Embryonic facial prominence (tissue), 1 donor: ENCODE results near the gene SRRM3.
A peak's percentile ranks its signal among the peaks of the same experiment; 100 is the strongest.
"Not testable (repeated sequence)": the region's sequence is repeated elsewhere in the genome, so short reads cannot be mapped to it uniquely, and the experiment has no call there.

Source experiments
- DNase-seq: peaks from one replicate; pipeline ENCODE4 v3.0.0-alpha.2; 2016; ENCODE audit errors: extremely low spot score

SRRM3 gene

DNA sequence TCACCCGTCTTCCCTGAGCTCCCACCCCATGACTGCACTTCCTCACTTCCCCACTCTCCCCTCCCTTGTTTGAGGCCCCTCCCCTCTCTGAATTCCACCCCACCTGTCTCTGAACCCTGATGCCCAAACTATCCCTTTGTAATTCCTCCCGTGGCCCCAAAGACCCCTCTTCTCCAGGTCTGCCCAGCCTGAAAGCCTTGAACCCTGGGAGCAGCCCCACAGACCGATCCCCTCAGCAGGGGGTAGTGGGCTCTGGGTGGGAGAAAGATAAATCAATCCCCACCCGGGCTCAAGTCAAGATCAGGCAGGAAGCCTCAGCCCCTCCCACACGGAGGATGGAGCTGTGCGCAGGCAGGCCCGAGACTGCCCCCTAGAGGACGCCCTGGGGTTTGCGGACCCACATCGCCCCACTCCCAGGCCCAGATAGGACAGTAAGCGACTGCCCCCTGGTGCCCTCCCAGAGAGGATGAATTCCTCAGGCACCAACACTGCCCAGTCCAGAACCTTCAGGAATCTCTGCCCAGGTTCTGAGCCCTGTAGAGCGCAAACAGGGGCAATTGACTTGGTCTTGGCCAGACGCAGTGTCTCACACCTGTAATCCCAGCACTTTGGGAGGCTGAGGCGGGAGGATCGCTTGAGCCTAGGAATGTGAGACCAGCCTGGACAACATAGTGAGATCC, 112.5 kb downstream of the SRRM3 start:
- peak; percentile 78 for DNase-seq

DNA sequence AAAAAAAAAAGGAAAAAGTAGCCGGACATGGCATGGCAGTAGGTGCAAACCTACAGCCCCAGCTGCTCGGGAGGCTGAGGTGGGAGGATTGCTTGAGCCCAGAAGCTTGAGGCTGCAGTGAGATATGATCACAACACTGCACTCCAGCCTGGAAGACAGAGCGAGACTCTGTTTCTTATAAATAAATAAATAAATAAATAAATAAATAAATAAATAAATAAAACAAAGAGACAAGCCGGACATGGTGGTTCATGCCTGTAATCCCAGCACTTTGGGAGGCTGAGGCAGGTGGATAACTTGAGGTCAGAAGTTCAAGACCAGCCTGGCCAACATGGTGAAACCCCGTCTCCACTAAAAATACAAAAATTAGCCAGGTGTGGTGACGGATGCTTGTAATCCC, 113.0 kb downstream of the SRRM3 start:
- DNase-seq = not testable (repeated sequence)

- no peak for DNase-seq
Observed at GRCh38 chr7:76315364-76315763, 113.7 kb downstream of the SRRM3 start.

DNA sequence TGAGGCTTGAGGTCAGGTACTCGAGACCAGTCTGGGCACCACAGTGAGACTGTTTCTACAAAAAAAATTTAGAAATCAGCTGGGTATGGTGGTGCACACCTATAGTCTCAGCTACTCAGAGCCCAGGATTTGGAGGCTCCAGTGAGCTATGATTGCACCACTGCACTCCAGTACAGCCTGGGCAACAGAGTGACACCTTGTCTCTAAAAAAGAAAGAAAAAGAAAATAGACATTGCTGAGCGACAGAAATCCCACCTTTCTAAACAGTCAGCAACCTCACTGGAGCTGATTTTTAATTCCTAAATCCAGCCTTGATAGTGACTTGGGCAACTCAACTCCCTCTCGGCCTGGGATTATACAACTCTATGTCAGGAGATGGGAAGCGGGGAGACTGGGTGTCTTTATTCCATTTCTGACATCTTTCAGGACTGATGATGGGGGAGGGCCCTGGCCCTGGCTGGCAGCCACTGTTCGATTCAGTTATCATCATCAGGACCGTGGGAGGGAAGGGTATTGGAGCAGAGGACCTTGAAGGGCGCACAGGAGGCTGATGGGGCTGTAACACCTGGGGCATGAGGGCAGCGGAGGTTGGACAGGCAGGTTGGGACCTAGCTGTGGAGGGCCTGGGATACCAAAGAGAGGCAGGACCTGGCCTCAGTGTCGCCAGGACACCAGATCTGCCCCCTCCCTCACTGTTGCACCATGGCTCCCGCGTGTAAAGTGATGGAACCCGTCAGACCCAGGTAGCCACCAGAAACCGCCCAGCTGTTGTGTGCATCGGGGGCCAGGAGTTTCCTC, 115.5 kb downstream of the SRRM3 start:
- DNase-seq = no peak

- DNase-seq = peak; percentile 90
Observed at GRCh38 chr7:76317782-76318487, 116.2 kb downstream of the SRRM3 start.

DNA sequence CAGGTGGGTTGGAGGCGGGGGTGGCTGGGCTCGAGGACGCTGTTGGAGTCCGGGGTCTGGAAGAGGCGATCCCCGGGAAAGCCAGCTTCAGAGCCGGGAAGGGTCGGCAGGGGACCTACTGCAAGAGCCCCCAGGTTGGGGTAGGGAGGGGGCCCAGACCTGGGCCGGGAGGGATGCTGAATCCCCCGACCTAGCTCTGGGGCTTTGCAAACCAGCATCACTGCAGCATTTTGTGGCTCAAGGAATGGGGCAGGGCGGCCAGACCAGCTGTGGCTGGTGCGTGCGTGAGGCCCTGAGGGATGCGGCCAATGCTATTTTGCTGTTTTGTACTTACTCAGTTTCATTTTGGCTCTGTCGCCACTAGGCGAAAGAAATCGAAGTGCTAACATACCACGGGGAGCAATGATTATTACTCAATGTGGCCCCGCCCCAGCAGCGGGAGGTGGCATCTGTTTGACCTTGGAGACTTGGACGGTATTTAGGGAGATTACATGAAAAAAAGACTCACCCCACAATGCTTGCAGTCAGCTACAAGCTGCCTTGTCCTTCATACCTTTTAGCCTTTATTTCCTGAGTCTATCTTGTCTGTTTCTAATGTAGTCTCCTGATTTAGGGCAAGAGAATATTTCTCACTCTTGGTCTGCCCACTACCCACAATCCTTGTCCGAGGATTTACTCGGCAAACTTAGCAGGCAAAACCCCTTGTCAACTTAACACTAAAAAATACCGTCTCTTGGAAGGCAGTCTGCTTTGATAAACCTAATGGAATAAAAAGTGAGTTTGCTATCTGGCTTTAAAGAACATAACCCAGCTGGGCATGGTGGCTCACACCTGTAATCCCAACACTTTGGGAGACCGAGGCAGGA, 117.0 kb downstream of the SRRM3 start:
- no peak for DNase-seq

DNA sequence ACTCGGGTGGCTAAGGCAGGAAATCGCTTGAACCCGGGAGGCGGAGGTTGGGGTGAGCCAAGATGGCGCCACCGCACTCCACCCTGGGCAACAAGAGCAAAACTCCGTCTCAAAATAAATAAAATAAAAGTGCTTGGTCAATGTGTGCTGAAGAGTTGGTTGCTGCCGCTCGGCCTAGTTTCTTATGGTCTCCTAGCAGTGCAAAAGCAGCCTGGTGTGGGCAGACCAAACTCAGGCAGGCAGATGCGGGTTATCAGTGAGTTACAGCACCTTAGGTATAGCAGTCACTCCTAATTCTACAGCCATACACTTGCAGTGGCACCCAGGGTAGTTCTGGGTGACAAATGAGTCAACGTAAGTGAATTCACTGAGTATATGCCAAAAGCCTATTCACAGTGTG, 123.4 kb downstream of the SRRM3 start:
- DNase-seq = no peak

DNA sequence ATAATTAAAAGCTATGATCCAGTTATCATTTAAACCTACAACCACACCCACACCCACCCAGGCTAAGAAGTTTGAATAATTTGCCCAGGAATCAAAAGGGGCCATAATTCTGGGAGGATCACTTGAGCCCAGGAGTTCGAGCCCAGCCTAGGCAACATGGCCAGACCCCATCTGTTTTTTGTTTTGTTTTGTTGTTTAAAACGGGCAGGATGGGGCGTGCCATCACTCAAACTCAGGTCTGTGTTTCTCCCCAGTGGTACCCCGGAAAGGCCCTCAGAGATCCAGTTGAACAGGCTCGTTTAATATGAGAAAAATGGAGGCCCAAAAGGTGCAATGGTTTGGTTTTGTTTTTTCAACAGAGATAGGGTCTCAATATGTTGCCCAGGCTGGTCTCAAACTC, 124.1 kb downstream of the SRRM3 start:
- DNase-seq = no peak

GRCh38 chr7:76326646-76327233, 125.0 kb downstream of the SRRM3 start:
- DNase-seq = no peak

- no peak for DNase-seq
Observed at GRCh38 chr7:76327610-76328009, 125.9 kb downstream of the SRRM3 start.

GRCh38 chr7:76328389-76328788, 126.7 kb downstream of the SRRM3 start:
- DNase-seq = no peak

- DNase-seq = no peak
Observed at GRCh38 chr7:76329479-76329878, 127.8 kb downstream of the SRRM3 start.

GRCh38 chr7:76330261-76330660, 128.6 kb downstream of the SRRM3 start:
- no peak for DNase-seq

- no peak for DNase-seq
Observed at GRCh38 chr7:76330673-76331072, 129.0 kb downstream of the SRRM3 start.

DNA sequence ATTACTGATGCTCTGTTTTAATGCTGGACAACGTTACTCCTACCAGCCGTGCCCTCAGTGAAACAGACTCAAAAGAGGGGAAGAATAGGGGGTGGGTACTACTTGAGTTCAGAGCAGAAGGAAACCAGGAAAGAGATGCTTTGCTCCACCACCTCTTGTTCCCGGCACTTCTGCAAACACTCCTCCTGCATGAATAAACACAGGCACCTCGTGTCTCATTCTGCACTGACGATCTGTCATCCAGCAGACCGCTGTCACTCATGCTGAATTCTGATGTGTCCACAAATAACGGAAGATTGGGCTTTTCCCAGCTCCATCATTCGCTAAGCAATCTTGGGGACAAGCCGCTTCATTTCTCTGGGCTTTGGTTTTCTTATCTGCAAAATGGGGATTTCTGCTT, 130.4 kb downstream of the SRRM3 start:
- no peak for DNase-seq

GRCh38 chr7:76333511-76334101, 131.9 kb downstream of the SRRM3 start:
- DNase-seq = no peak

DNA sequence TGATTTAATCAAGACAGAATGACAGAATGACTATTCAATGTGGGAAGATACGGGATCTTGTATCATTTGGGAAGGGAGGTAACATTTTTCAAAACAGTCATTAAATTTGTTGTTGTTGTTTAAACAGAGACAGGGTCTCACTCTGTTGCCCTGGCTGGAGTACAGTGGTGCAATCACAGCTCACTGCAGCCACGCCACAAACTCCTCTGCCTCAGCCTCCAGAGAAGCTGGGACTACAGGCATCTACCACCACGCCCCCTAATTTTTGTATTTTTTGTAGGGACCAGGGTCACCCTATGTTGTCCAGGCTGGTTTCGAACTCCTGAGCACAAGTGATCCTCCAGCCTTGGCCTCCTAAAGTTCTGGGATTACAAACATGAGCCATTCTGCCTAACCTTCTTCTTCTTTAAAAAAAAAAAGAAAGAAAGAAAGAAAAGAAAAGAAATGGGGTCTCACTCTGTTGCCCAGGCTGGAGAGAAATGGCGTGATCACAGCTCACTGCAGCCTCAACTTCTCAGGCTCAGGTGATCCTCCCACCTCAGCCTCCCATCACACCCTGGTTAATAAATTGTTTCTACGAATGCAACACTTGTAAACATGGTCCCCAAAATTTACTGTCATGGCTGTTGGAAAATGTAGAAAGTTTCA, 132.7 kb downstream of the SRRM3 start:
- DNase-seq = no peak

DNA sequence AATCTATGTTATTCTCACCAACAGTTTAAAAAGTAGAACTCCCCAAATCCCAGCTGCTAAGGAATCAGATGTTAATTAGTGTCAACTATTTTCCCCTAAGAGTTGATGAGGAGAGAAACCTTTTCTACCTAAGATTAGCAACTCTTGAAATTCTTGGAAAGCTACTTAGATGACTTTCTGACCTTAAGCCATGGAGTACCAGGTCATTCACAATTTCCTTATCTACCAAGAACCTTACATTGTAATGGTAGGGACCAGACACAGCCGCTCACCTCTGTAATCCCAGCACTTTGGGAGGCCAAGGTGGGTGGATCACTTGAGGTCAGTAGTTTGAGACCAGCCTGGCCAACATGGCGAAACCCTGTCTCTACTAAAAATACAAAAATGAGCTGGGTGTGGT, 133.7 kb downstream of the SRRM3 start:
- not testable (repeated sequence) for DNase-seq

- DNase-seq = no peak
Observed at GRCh38 chr7:76336094-76336493, 134.4 kb downstream of the SRRM3 start.
